Measurements from ENCODE around the gene CTAGE9.
"Not testable (repeated sequence)": the region's sequence is repeated elsewhere in the genome, so short reads cannot be mapped to it uniquely, and the experiment has no call there.

Gene CTAGE9

GRCh38 chr6:131710917-131711316 lies at the start of gene CTAGE9:
Gene CTAGE9, minus strand, starts transcription at chr6:131711017. Its CDS starts 0 bp downstream, at chr6:131711017.
- not testable (repeated sequence) for DNase-seq

- no peak for DNase-seq
Observed at GRCh38 chr6:131758920-131759319, 48.1 kb upstream of the CTAGE9 start.

GRCh38 chr6:131756039-131756438 lies 45.2 kb upstream of the CTAGE9 start:
- no peak for DNase-seq

- no peak for DNase-seq
Observed at GRCh38 chr6:131755597-131755996, 44.8 kb upstream of the CTAGE9 start.

- DNase-seq: no peak
Observed at GRCh38 chr6:131754715-131755567, 44.1 kb upstream of the CTAGE9 start.

- no peak for DNase-seq
Observed at GRCh38 chr6:131754088-131754487, 43.3 kb upstream of the CTAGE9 start.

GRCh38 chr6:131751012-131751715 lies 40.3 kb upstream of the CTAGE9 start:
- DNase-seq: not testable (repeated sequence)

GRCh38 chr6:131749023-131749422 lies 38.2 kb upstream of the CTAGE9 start:
- no peak for DNase-seq

- DNase-seq: no peak
Observed at GRCh38 chr6:131747821-131748353, 37.1 kb upstream of the CTAGE9 start.

- DNase-seq: no peak
Observed at GRCh38 chr6:131745476-131745875, 34.7 kb upstream of the CTAGE9 start.

- DNase-seq: no peak
Observed at GRCh38 chr6:131744432-131745287, 33.8 kb upstream of the CTAGE9 start.

GRCh38 chr6:131741688-131742393 lies 31.0 kb upstream of the CTAGE9 start:
- DNase-seq: no peak

- DNase-seq: no peak
Observed at GRCh38 chr6:131740161-131740560, 29.3 kb upstream of the CTAGE9 start.

GRCh38 chr6:131739136-131739535 lies 28.3 kb upstream of the CTAGE9 start:
- DNase-seq: no peak

- no peak for DNase-seq
Observed at GRCh38 chr6:131736811-131737210, 26.0 kb upstream of the CTAGE9 start.

- no peak for DNase-seq
Observed at GRCh38 chr6:131736003-131736596, 25.3 kb upstream of the CTAGE9 start.

- DNase-seq: no peak
Observed at GRCh38 chr6:131733376-131734016, 22.7 kb upstream of the CTAGE9 start.

GRCh38 chr6:131731224-131731623 lies 20.4 kb upstream of the CTAGE9 start:
- DNase-seq: no peak

GRCh38 chr6:131730264-131730663 lies 19.4 kb upstream of the CTAGE9 start:
- DNase-seq: no peak

- no peak for DNase-seq
Observed at GRCh38 chr6:131729550-131729949, 18.7 kb upstream of the CTAGE9 start.

GRCh38 chr6:131728296-131728939 lies 17.6 kb upstream of the CTAGE9 start:
- DNase-seq: no peak
